ENCODE data around the gene NUDCD3. TPM values are rescaled to one million over a fixed set of nuclear protein-coding genes. Genes with fewer than 3 reads are reported as not detected.

The NUDCD3 gene
- total RNA-seq, 2 experiments from 2014 or later = 91.0 to 97.5 TPM

DNA sequence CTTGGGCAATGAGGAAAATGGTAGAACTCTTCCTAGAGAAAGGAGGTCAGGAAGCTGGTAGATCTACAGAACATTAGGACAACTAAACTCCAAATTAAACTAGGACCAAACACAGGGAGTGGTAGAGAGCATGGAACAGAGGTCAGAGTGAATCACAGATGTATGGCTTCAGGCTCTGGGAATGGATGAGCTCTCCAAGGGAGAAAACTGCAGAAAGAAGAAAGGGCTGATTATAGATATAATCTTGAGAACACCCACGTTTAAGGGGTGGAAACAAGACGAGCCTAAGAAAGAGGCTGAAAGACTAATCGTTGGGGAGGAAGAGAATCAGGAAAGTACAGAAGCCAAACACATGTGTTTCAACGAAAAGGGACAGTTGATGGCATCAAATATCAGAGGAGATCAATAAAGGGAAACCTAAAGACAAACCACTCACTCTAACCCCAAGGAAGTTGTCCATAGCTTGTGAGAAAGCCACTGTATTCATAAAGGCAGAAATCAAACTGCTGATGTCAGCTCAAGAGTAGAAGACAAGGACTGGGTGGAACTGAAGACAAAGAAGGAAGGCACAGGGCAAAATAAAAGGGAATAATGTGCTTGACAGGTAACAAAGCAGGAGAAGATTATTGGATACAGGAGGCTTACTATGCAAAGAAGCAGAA is 41.4 kb downstream of the NUDCD3 start:
- no peak for DNase-seq
- H3K27ac Mint-ChIP-seq = no peak overlapping the region
- ChIA-PET POLR2A (interaction anchor here (1.4 kb wide), 1 partner anchor 11 kb away, joined by 5 read pairs; no protein-coding TSS in a partner anchor), CTCF (interaction anchor here (0.5 to 1.5 kb wide), 2 partner anchors 12 to 18 kb away, joined by 3 to 5 read pairs; no protein-coding TSS in a partner anchor)
- H3K27me3 Mint-ChIP-seq = no peaks in the 10 kb centered on the region
- H3K36me3 Mint-ChIP-seq (ENCODE audit: low read depth) = peaks cover 60% of the 10 kb centered on the region
- H3K4me1 Mint-ChIP-seq = peaks cover 21% of the 10 kb centered on the region
- no peak overlapping the region for H3K4me3 Mint-ChIP-seq
- peaks cover 10% of the 10 kb centered on the region for H3K9me3 Mint-ChIP-seq

DNA sequence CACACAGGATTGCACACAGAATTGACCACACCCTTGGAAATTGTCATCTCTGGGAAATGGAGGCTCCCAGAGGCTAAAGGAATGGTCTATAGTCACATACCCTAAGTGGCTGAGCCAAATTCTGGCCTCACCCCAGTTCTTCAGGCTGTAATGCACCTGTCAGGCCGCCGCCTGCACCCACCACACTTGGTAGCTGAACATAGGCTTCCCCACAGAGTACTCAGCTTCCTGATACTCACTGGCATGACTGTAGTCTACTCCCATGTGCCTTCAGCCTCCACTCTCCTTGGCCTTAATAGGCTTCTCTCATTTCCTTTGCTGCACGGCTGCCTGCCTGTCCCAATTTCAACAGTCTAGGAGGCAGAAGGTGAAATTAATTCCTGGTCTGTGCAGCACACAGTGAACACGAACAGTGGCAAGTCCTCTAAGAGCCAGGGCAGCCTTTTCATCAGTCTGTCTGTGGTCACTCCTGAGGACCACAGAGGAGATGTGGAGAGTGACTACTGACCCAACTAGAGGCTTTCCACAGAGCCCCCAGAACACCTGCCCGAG is 42.5 kb downstream of the NUDCD3 start:
- H3K36me3 Mint-ChIP-seq (ENCODE audit: low read depth) = peaks cover 59% of the 10 kb centered on the region

DNA sequence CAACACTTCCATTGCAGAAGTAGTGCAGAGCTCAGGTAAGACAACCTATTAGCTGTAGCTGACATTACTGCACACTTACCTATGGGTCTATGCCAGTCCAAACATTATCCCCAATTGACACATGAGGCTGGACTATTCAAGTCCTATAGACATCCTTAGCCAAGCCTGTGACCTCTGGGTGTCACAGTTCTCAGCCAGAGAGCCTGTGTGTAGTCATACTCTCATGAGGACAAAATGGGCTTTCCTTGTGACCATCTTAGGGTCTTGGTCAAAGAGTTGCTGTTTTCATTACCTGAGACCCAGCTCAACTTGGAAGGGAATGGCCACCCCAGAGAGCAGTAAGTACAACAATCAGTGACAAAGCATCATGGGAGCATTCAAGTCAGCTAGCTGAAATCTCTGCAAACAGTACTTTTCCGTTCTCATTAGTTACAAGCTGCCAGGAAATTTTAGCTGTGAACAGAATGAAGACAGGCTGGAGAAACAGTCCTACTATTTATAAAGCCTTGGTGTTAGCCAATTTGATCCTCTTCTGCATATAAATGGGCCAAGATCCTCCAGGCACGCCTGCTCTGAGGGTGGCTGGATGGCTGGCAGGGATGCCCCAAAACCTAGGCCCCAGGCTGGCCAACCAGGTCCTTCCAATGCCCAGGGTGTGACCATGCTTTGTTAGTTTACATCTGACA is 44.3 kb downstream of the NUDCD3 start:
- Mint-ChIP-seq H3K4me1 (peaks cover 15% of the 10 kb centered on the region), H3K27ac (no peak overlapping the region), H3K27me3 (no peaks in the 10 kb centered on the region), H3K4me3 (no peak overlapping the region), H3K36me3 (ENCODE audit: low read depth) (peaks cover 54% of the 10 kb centered on the region), H3K9me3 (peaks cover 10% of the 10 kb centered on the region)
- POLR2A ChIA-PET = no interaction called here
- CTCF ChIA-PET = no interaction called here
- no peak for DNase-seq

More for the DNA sequence above, 42.5 kb downstream of the NUDCD3 start:
- ChIA-PET CTCF (interaction anchor here (1.5 kb wide), 1 partner anchor 13 kb away, joined by 3 read pairs; no protein-coding TSS in a partner anchor), POLR2A (interaction anchor here (1.4 kb wide), 1 partner anchor 12 kb away, joined by 5 read pairs; no protein-coding TSS in a partner anchor)
- peaks cover 10% of the 10 kb centered on the region for H3K9me3 Mint-ChIP-seq
- no peak for DNase-seq
- H3K27me3 Mint-ChIP-seq = no peaks in the 10 kb centered on the region
- H3K27ac Mint-ChIP-seq = no peak overlapping the region
- H3K4me3 Mint-ChIP-seq = no peak overlapping the region
- H3K4me1 Mint-ChIP-seq = peaks cover 21% of the 10 kb centered on the region

DNA sequence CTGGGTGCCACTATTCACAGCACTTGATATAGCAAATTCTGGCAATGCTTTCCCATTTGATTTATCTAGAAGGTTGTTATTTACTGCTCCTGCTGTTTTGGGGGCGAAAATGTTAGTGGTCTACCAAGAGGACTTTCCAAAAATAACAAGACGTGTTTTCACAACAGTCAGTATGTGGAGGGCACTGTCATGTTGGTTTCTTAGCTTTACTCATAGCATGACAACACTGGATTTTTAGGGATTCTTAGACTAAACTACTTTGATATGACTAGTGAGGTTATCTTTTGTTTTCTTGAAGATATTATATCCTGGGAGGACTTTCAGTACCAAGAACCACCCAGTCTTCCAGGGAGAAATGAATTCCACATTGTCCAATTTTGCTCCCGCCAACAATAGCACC is 49.4 kb downstream of the NUDCD3 start:
- Mint-ChIP-seq H3K27me3 (no peaks in the 10 kb centered on the region), H3K27ac (no peak overlapping the region), H3K4me3 (no peak overlapping the region), H3K9me3 (peaks cover 10% of the 10 kb centered on the region), H3K4me1 (peaks cover 12% of the 10 kb centered on the region), H3K36me3 (ENCODE audit: low read depth) (peaks cover 33% of the 10 kb centered on the region)
- CTCF ChIA-PET = no interaction called here
- POLR2A ChIA-PET = no interaction called here
- DNase-seq = no peak

DNA sequence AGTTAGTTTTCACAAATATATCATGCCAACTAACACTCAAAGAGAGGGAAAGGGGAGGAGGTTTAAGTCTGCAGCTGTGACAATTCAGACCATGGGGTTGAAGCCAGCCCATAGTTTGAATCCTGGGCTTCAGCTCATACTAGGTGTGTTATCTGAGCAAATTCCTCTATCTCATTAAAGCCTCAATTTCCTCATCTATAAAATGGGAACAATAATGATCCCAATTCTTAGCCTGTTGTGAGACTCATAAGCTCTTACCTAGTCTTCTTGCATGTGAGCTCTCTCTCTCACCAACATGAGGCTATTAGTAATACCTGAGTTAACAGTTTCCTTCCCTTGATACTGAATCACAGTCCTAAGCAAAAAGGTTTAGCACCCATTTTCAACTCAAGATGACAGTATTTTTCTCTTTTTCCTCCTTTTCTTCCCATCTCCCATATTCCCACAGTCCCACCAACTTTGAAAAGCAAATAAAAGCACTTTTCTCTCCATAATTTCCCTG is 49.8 kb downstream of the NUDCD3 start:
- DNase-seq = no peak
- Mint-ChIP-seq H3K4me3 (no peak overlapping the region), H3K9me3 (peaks cover 10% of the 10 kb centered on the region), H3K36me3 (ENCODE audit: low read depth) (peaks cover 30% of the 10 kb centered on the region), H3K27me3 (no peaks in the 10 kb centered on the region), H3K4me1 (peaks cover 14% of the 10 kb centered on the region), H3K27ac (no peak overlapping the region)
- CTCF ChIA-PET = no interaction called here
- POLR2A ChIA-PET = no interaction called here

DNA sequence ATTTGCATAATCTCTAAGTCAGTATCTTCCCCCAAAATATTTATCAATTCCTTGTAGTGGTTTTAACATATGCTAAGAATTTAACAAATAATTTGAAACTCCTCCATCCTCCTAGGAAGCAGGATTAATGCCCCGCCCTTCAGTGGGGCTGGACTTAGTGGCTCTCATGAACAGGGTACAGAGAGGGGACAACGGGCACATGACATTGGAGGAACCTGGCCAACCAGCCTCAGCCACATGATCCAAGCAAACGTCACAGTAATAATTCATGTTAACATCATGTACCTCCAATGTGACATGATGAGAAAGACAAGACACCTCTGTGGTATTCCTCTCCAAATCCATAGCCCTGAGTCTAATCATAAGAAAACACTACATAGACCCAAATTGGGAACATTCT is 50.5 kb downstream of the NUDCD3 start:
- ChIA-PET CTCF (no interaction called here), POLR2A (no interaction called here)
- Mint-ChIP-seq H3K4me3 (no peak overlapping the region), H3K36me3 (ENCODE audit: low read depth) (peaks cover 26% of the 10 kb centered on the region), H3K27ac (no peak overlapping the region), H3K4me1 (peaks cover 18% of the 10 kb centered on the region), H3K27me3 (no peaks in the 10 kb centered on the region), H3K9me3 (peaks cover 3% of the 10 kb centered on the region)
- no peak for DNase-seq

DNA sequence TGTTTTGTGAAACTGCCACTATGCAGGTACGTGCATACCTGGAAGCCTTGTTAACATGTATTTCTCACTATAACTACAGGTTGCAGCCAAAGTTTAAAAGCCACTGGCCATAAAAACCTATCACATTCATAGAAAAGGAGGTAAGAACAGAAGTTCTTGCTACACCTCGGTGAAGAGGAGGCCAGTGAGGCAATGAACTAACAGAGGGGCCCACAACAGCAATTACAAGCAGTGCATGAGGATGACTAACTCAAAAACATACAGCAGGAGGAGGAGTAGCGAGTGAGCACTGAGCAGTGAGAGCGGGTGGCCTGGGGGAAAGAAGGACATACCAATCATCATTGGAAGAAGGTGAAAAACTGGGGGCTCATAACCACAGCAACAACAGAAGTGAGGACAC is 51.6 kb downstream of the NUDCD3 start:
- Mint-ChIP-seq H3K27ac (no peak overlapping the region), H3K36me3 (ENCODE audit: low read depth) (peaks cover 19% of the 10 kb centered on the region), H3K9me3 (no peaks in the 10 kb centered on the region), H3K4me3 (no peak overlapping the region), H3K4me1 (peaks cover 18% of the 10 kb centered on the region), H3K27me3 (no peaks in the 10 kb centered on the region)
- CTCF ChIA-PET = no interaction called here
- no peak for DNase-seq
- POLR2A ChIA-PET = no interaction called here

DNA sequence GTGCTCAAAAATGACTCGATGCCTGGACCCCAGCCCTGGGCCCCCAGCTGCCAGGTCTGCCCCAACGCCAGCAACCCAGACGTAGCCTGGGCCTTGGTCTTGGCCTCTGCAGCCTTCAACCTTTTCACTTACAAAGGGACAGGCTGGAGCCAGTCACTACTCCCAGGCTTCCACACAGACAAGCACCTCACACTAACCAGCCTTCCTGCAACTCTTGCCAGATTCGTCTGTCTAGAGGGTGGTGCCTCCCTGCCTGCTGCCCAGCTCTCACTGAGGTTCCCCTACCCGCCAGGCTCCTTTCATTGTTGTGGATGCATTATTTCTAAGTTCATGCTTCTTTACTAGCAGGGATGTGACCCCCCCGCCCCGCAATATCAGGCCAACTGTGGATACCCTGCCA is 56.3 kb downstream of the NUDCD3 start:
- Mint-ChIP-seq H3K27me3 (no peaks in the 10 kb centered on the region), H3K36me3 (ENCODE audit: low read depth) (peaks cover 20% of the 10 kb centered on the region), H3K9me3 (no peaks in the 10 kb centered on the region), H3K4me1 (peaks cover 15% of the 10 kb centered on the region), H3K27ac (no peak overlapping the region), H3K4me3 (no peak overlapping the region)
- CTCF ChIA-PET = no interaction called here
- POLR2A ChIA-PET = no interaction called here
- DNase-seq = no peak

DNA sequence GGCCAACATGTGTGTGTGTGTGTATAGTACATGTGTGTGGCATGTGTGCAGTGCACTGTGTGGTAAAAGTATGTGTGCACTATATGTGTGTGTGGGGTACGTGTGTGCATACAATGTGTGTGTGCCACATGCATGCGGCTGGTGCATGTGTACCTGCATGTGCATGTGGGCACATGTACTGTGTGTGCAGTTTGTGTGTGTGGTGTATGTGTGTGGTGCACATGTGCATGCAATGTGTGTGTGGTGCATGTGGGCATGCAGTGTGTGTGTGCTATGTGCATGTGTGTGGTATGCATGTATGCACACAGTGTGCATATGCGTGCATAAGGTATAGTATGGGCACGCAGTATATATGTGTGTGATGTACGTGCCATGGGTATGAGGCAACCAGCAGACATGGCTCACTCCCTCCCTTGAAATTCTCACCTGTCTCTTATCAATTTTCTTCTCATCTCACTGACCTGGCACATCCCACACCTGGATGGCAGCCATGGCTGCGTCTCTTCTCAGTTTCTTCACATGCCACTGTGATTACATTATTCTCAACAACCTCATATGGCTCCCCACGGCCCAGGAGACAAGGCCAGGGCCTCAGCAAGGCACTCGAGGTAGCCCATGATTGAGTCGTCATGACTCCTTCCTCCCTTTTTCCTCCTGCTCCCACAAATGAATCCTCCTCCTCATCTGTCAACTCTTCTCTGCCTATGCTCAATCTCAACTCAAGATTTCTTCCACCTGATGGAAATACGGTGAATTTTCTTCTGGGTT is 57.0 kb downstream of the NUDCD3 start:
- no peaks in the 10 kb centered on the region for H3K27me3 Mint-ChIP-seq
- no peak for DNase-seq
- CTCF ChIA-PET = no interaction called here
- H3K4me1 Mint-ChIP-seq = peaks cover 13% of the 10 kb centered on the region
- POLR2A ChIA-PET = no interaction called here
- H3K36me3 Mint-ChIP-seq (ENCODE audit: low read depth) = peaks cover 16% of the 10 kb centered on the region
- H3K4me3 Mint-ChIP-seq = no peak overlapping the region
- no peaks in the 10 kb centered on the region for H3K9me3 Mint-ChIP-seq
- no peak overlapping the region for H3K27ac Mint-ChIP-seq

DNA sequence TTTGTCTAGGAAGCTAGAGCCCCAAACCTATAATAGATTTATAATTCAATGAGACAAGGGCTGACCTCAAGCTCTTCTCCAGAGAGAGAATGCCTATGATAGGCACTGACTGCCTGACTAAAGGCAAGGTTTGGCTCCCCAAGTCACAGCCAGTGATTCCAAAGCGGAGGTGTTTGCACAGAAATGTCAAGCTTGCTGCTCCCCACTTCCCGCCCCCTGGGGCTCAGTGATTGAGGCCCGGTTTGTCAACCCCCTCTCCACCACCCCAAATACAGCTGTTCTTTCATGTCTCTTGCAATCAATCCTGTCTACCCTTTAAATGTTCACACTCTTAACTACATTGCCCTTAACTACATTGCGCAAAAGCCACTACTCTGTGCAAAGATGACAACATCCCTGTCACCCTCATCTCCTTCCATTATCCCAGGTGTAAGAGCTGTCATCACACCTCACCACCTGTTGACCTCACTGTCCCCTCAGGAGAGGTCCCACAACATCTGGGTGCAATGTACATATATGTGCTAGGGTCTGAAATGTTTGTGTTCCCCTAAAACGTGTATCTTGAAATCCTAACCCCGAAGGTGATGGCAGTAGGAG is 58.0 kb downstream of the NUDCD3 start:
- H3K4me3 Mint-ChIP-seq = no peak overlapping the region
- no peaks in the 10 kb centered on the region for H3K9me3 Mint-ChIP-seq

DNA sequence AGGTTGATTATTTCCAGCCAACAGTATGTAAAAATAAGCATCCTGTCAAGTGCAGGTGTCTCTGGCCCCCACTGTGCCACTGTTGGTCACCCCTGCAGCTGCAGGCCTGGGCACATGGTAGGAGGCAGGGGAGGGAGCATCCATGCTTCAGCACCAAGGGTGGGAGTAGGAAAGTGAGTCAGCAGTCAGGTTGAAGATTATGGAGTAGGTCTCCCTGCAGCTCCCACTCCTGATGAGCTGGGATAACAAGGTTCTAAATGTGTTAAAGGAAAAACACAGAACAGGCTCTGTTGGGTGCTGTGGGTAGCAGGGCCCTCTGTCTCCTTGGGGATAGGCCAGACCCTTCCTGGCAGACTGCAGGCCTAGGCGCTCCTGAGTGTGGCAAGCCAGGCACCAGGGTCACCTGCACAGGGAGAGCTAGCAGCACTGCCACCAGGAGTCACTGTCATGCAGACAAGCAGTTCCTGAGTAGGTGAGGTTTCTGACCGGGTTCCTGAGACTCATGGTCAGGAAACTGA is 59.3 kb downstream of the NUDCD3 start:
- H3K4me3 Mint-ChIP-seq = no peak overlapping the region
- H3K9me3 Mint-ChIP-seq = no peaks in the 10 kb centered on the region
- peak; percentile 32 for DNase-seq
- H3K4me1 Mint-ChIP-seq = peaks cover 8% of the 10 kb centered on the region
- H3K27me3 Mint-ChIP-seq = no peaks in the 10 kb centered on the region
- peaks cover 20% of the 10 kb centered on the region for H3K36me3 Mint-ChIP-seq (ENCODE audit: low read depth)
- POLR2A ChIA-PET = no interaction called here
- CTCF ChIA-PET = interaction anchor here (0.7 to 2.1 kb wide), 3 partner anchors 18 to 134 kb away, joined by 5 to 7 read pairs (median 6); no protein-coding TSS in a partner anchor
- no peak overlapping the region for H3K27ac Mint-ChIP-seq

More for the DNA sequence above, 58.0 kb downstream of the NUDCD3 start:
- peaks cover 14% of the 10 kb centered on the region for H3K36me3 Mint-ChIP-seq (ENCODE audit: low read depth)
- ChIA-PET CTCF (interaction anchor here (1.8 to 2.1 kb wide), 2 partner anchors 43 to 133 kb away, joined by 6 to 7 read pairs; no protein-coding TSS in a partner anchor), POLR2A (no interaction called here)
- no peaks in the 10 kb centered on the region for H3K27me3 Mint-ChIP-seq
- peaks cover 14% of the 10 kb centered on the region for H3K4me1 Mint-ChIP-seq
- DNase-seq = no peak
- H3K27ac Mint-ChIP-seq = no peak overlapping the region

DNA sequence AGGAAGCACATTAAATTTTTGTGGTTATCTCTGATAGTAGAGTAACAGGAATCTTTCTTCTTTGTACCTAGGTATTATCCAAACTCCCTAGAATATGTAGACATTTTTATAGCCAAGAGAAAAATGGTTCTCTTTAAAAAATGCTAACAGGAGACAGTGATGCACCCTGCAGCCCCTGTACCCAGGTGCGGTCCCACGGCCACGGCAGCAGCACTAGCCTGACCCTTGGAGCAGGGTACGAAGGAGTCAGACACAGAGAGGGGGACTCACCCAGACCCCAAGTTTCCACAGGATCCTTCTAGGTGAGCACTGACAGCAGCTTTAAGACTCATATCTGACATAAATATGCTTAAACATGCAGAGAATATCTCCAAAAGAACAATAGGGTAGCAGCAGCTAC is 60.4 kb downstream of the NUDCD3 start:
- Mint-ChIP-seq H3K27me3 (no peaks in the 10 kb centered on the region), H3K36me3 (ENCODE audit: low read depth) (peaks cover 24% of the 10 kb centered on the region), H3K27ac (no peak overlapping the region), H3K4me3 (no peak overlapping the region), H3K9me3 (no peaks in the 10 kb centered on the region), H3K4me1 (peaks cover 2% of the 10 kb centered on the region)
- CTCF ChIA-PET = no interaction called here
- POLR2A ChIA-PET = no interaction called here
- DNase-seq = no peak

All from activated CD4-positive, alpha-beta memory T cell treated with anti-CD3 and anti-CD28 coated beads, Interleukin-2, amount 10 ng/mL, durations not matched to agents 7 days and 5 days (primary cell).